Neuron (in vitro differentiated cells): ENCODE results near the gene CCDC88C.
"Not testable (repeated sequence)": the region's sequence is repeated elsewhere in the genome, so short reads cannot be mapped to it uniquely, and the experiment has no call there.

Experiments
- H2AFZ ChIP-seq: one replicate; pipeline ENCODE4 v1.6.1; 2013; ENCODE audit warnings: low read depth, mild to moderate bottlenecking, inconsistent platforms, low read length, moderate library complexity
- H3K27me3 ChIP-seq: one replicate; pipeline ENCODE4 v1.6.1; 2013; ENCODE audit warnings: low read length; ENCODE audit not compliant: insufficient read depth
- H3K36me3 ChIP-seq: one replicate; pipeline ENCODE4 v1.6.1; 2013; ENCODE audit warnings: low read length; ENCODE audit not compliant: insufficient read depth
- H3K4me1 ChIP-seq: one replicate; pipeline ENCODE4 v1.6.1; 2013; ENCODE audit warnings: low read length; ENCODE audit not compliant: insufficient read depth
- H3K4me3 ChIP-seq: 2 replicates; pipeline ENCODE4 v1.5.1; 2013; ENCODE audit warnings: mild to moderate bottlenecking, low read length, moderate library complexity
- H3K9me3 ChIP-seq: one replicate; pipeline ENCODE4 v1.6.1; 2013; ENCODE audit warnings: low read length

CCDC88C gene

GRCh38 chr14:91436266-91436665, 18.6 kb upstream of the CCDC88C start:
- not testable (repeated sequence) for H3K9me3 ChIP-seq, H3K4me3 ChIP-seq, H3K36me3 ChIP-seq, H2AFZ ChIP-seq, H3K27me3 ChIP-seq, H3K4me1 ChIP-seq

- Histone ChIP-seq H2AFZ (no peak overlapping the region), H3K4me3 (no peak overlapping the region), H3K36me3 (no peaks in the 10 kb centered on the region), H3K4me1 (no peaks in the 10 kb centered on the region), H3K9me3 (no peaks in the 10 kb centered on the region), H3K27me3 (no peaks in the 10 kb centered on the region)
Observed at GRCh38 chr14:91429385-91429784, 11.8 kb upstream of the CCDC88C start.

GRCh38 chr14:91428931-91429330, 11.3 kb upstream of the CCDC88C start:
- H3K27me3 ChIP-seq, H3K4me3 ChIP-seq, H3K36me3 ChIP-seq: not testable (repeated sequence)

GRCh38 chr14:91425531-91425944, 7.9 kb upstream of the CCDC88C start:
- H3K36me3 ChIP-seq, H3K27me3 ChIP-seq, H3K4me1 ChIP-seq, H3K9me3 ChIP-seq, H3K4me3 ChIP-seq, H2AFZ ChIP-seq: not testable (repeated sequence)

More at GRCh38 chr14:91428931-91429330, 11.3 kb upstream of the CCDC88C start:
- not testable (repeated sequence) for H3K9me3 ChIP-seq, H2AFZ ChIP-seq, H3K4me1 ChIP-seq

GRCh38 chr14:91424813-91425530, 7.4 kb upstream of the CCDC88C start:
- Histone ChIP-seq H3K36me3 (no peaks in the 10 kb centered on the region), H3K9me3 (no peaks in the 10 kb centered on the region), H3K4me3 (no peak overlapping the region), H3K27me3 (no peaks in the 10 kb centered on the region), H2AFZ (no peak overlapping the region), H3K4me1 (no peaks in the 10 kb centered on the region)

- H3K9me3 ChIP-seq, result no peaks in the 10 kb centered on the region
- H2AFZ ChIP-seq, result no peak overlapping the region
- H3K27me3 ChIP-seq, result no peaks in the 10 kb centered on the region
- H3K4me1 ChIP-seq, result peaks cover 15% of the 10 kb centered on the region
- H3K36me3 ChIP-seq, result no peaks in the 10 kb centered on the region
- no peak overlapping the region for H3K4me3 ChIP-seq
Observed at GRCh38 chr14:91420686-91421085, 3.1 kb upstream of the CCDC88C start.

- Histone ChIP-seq H3K9me3 (no peaks in the 10 kb centered on the region), H3K4me3 (no peak overlapping the region), H3K4me1 (peaks cover 25% of the 10 kb centered on the region), H3K27me3 (no peaks in the 10 kb centered on the region), H2AFZ (no peak overlapping the region), H3K36me3 (peaks cover under 1% of the 10 kb centered on the region)
Observed at GRCh38 chr14:91419451-91419850, 1.8 kb upstream of the CCDC88C start.

- Histone ChIP-seq H2AFZ (no peak overlapping the region), H3K4me3 (no peak overlapping the region), H3K4me1 (peaks cover 29% of the 10 kb centered on the region), H3K27me3 (no peaks in the 10 kb centered on the region), H3K9me3 (no peaks in the 10 kb centered on the region), H3K36me3 (peaks cover 5% of the 10 kb centered on the region)
Observed at GRCh38 chr14:91419044-91419397, 1.4 kb upstream of the CCDC88C start.

GRCh38 chr14:91418387-91419043, 895 bp upstream of the CCDC88C start:
- H2AFZ ChIP-seq, result peak overlapping the region; percentile 98
- peaks cover 10% of the 10 kb centered on the region for H3K36me3 ChIP-seq
- H3K4me1 ChIP-seq, result peaks cover 29% of the 10 kb centered on the region
- H3K9me3 ChIP-seq, result no peaks in the 10 kb centered on the region
- no peaks in the 10 kb centered on the region for H3K27me3 ChIP-seq
- H3K4me3 ChIP-seq, result peak overlapping the region; percentile 79

GRCh38 chr14:91417983-91418386, 365 bp upstream of the CCDC88C start:
- no peaks in the 10 kb centered on the region for H3K27me3 ChIP-seq
- H3K9me3 ChIP-seq, result no peaks in the 10 kb centered on the region
- peaks cover 29% of the 10 kb centered on the region for H3K4me1 ChIP-seq
- H3K36me3 ChIP-seq, result peaks cover 13% of the 10 kb centered on the region
- peak overlapping the region; percentile 98 for H2AFZ ChIP-seq
- H3K4me3 ChIP-seq, result peak overlapping the region; percentile 79

- Histone ChIP-seq H3K4me3 (peak overlapping the region; percentile 79), H3K27me3 (no peaks in the 10 kb centered on the region), H2AFZ (peak overlapping the region; percentile 92), H3K9me3 (no peaks in the 10 kb centered on the region), H3K4me1 (peaks cover 29% of the 10 kb centered on the region), H3K36me3 (peaks cover 13% of the 10 kb centered on the region)
Observed at GRCh38 chr14:91416744-91417119, 888 bp downstream of the CCDC88C start.

GRCh38 chr14:91415794-91416743, 1.6 kb downstream of the CCDC88C start:
- Histone ChIP-seq H3K4me1 (peaks cover 34% of the 10 kb centered on the region), H2AFZ (no peak overlapping the region), H3K4me3 (peak overlapping the region; percentile 79), H3K9me3 (no peaks in the 10 kb centered on the region), H3K36me3 (peaks cover 13% of the 10 kb centered on the region), H3K27me3 (no peaks in the 10 kb centered on the region)

GRCh38 chr14:91414475-91414833, 3.2 kb downstream of the CCDC88C start:
- Histone ChIP-seq H3K4me1 (peaks cover 50% of the 10 kb centered on the region), H3K36me3 (peaks cover 13% of the 10 kb centered on the region), H2AFZ (no peak overlapping the region), H3K4me3 (peak overlapping the region; percentile 5), H3K9me3 (no peaks in the 10 kb centered on the region), H3K27me3 (no peaks in the 10 kb centered on the region)
